ENCODE measurements around the gene ADGRL2. TPM values are rescaled to one million over a fixed set of nuclear protein-coding genes. Genes with fewer than 3 reads are reported as not detected.

The ADGRL2 gene
- total and polyA plus RNA-seq, 4 donors = 5.6 to 62.7 (median 37.0) TPM

DNA sequence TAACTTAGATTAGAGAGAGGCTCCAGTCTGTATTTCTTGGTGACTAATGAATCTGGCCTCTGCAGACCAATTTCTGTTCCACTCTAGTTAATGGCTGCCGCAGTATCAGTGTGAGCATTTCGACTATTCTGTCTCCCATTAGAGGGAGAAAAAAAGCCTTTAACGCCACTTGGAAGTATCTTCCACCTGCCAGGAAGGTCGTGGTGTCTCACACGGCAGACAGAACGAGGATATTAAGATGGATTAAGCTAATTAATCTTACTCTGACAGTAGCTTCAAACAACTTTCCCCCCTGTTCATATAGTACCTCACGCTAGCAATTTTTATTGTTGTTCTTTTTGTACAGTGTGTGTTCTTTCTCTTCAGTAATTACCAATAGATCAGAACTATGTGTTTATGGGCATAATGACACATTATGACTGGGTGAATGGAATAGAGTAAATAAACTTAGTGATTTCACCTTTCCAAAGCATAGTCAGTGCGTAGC lies 153.8 kb downstream of the ADGRL2 start:
- Histone ChIP-seq H3K36me3 (ENCODE audit: control insufficient read depth in 1 of 2, insufficient read depth in 2 of 2, low read length in 1 of 2) (peaks cover 0 to 2% of the 10 kb centered on the region in 2 donors), H3K4me1 (ENCODE audit: control insufficient read depth in 1 of 2, insufficient read depth in 2 of 2, low read length in 2 of 2) (peaks cover 0 to 4% of the 10 kb centered on the region in 2 donors), H3K4me3 (ENCODE audit: low read length in 2 of 2) (no peak overlapping the region), H3K27ac (ENCODE audit: low read depth in 1 of 2, low read length in 2 of 2) (no peak overlapping the region), H3K27me3 (ENCODE audit: control insufficient read depth in 1 of 2, insufficient read depth in 2 of 2, low read length in 1 of 2) (no peaks in the 10 kb centered on the region), H3K9me3 (ENCODE audit: control insufficient read depth, low read length) (no peaks in the 10 kb centered on the region)
- intact Hi-C loops (cut with DNase I) = no loop called here
- ATAC-seq (ENCODE audit: low FRiP score) = no peak
- DNase-seq = no peak
- 84 to 89% methylated on average over 8 of the region's 8 CpGs for WGBS, 2 donors

DNA sequence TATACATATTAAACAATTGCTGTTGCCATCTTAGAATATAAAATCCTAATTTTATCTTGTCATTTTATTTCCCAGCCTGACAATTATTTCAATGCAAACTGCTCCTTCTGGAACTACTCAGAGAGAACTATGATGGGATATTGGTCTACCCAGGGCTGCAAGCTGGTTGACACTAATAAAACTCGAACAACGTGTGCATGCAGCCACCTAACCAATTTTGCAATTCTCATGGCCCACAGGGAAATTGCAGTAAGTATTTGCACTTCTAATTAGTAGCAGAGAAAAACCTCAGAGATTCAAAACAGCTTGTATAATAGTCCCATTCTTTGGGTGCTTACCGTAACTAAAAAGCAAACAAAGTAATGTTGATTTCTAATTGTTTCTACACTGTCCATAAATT lies 167.2 kb downstream of the ADGRL2 start:
- WGBS, 2 donors = 89 to 90% methylated on average over 3 of the region's 3 CpGs
- Histone ChIP-seq H3K27me3 (ENCODE audit: control insufficient read depth in 1 of 2, insufficient read depth in 2 of 2, low read length in 1 of 2) (no peaks in the 10 kb centered on the region), H3K9me3 (ENCODE audit: control insufficient read depth, low read length) (no peaks in the 10 kb centered on the region), H3K4me3 (ENCODE audit: low read length in 2 of 2) (no peak overlapping the region), H3K36me3 (ENCODE audit: control insufficient read depth in 1 of 2, insufficient read depth in 2 of 2, low read length in 1 of 2) (no peaks in the 10 kb centered on the region), H3K4me1 (ENCODE audit: control insufficient read depth in 1 of 2, insufficient read depth in 2 of 2, low read length in 2 of 2) (no peaks in the 10 kb centered on the region), H3K27ac (ENCODE audit: low read depth in 1 of 2, low read length in 2 of 2) (no peak overlapping the region)
- intact Hi-C loops (cut with DNase I) = no loop called here
- ATAC-seq (ENCODE audit: low FRiP score) (no peak), DNase-seq (no peak)

GRCh38 chr1:81970416-81970815 lies 169.7 kb downstream of the ADGRL2 start:
- no peaks in the 10 kb centered on the region for H3K36me3 ChIP-seq (ENCODE audit: control insufficient read depth in 1 of 2, insufficient read depth in 2 of 2, low read length in 1 of 2)
- intact Hi-C loops (cut with DNase I) = loop anchor here in 1 of 2 donors (10.0 kb wide), 1 partner anchor 166 kb away; the partner anchor contains the start of gene ADGRL2

DNA sequence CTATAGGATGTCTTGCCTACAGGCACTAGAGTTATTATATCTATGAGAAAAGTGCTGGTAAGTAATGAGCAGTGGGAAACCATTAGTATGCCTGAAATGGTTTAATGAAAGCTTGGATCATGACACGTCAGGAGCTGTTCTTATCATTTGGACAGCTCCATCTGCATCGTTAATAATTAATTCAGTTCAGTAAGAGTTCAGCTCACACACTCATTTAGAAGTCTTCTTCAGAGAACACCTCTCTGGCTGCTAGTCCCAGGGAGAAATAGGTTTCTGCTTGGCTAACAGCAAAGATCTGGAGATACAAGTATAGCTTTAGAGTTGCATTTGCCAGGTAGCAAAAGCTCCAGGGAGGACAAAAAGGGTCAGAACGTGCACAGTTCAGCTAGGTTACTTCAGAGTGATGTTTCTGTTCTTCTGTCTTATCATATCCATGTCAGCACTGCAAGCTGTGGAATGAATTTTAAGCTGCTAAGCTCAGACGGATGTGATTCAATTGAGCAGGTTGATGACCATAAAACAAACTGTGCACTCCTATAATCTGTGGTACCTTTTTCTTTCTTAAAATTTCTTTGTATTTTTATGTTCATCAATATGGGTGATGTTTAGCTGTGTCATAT lies 173.6 kb downstream of the ADGRL2 start:
- Histone ChIP-seq H3K4me1 (ENCODE audit: control insufficient read depth in 1 of 2, insufficient read depth in 2 of 2, low read length in 2 of 2) (peaks cover 0 to 4% of the 10 kb centered on the region in 2 donors), H3K9me3 (ENCODE audit: control insufficient read depth, low read length) (no peaks in the 10 kb centered on the region), H3K36me3 (ENCODE audit: control insufficient read depth in 1 of 2, insufficient read depth in 2 of 2, low read length in 1 of 2) (no peaks in the 10 kb centered on the region), H3K4me3 (ENCODE audit: low read length in 2 of 2) (no peak overlapping the region), H3K27ac (ENCODE audit: low read depth in 1 of 2, low read length in 2 of 2) (no peak overlapping the region), H3K27me3 (ENCODE audit: control insufficient read depth in 1 of 2, insufficient read depth in 2 of 2, low read length in 1 of 2) (no peaks in the 10 kb centered on the region)
- intact Hi-C loops (cut with DNase I) = loop anchor here in 1 of 2 donors (10.0 kb wide), 1 partner anchor 170 kb away; the partner anchor contains the start of gene ADGRL2
- 68 to 78% methylated on average over 4 of the region's 4 CpGs for WGBS, 2 donors
- DNase-seq = no peak
- no peak for ATAC-seq (ENCODE audit: low FRiP score)

More at GRCh38 chr1:81970416-81970815, 169.7 kb downstream of the ADGRL2 start:
- ATAC-seq (ENCODE audit: low FRiP score) (no peak), DNase-seq (no peak)
- no peak overlapping the region for H3K4me3 ChIP-seq (ENCODE audit: low read length in 2 of 2)
- H3K27ac ChIP-seq (ENCODE audit: low read depth in 1 of 2, low read length in 2 of 2) = no peak overlapping the region
- 96 to 97% methylated on average over 3 of the region's 3 CpGs for WGBS, 2 donors
- peaks cover 0 to 3% of the 10 kb centered on the region in 2 donors for H3K4me1 ChIP-seq (ENCODE audit: control insufficient read depth in 1 of 2, insufficient read depth in 2 of 2, low read length in 2 of 2)
- H3K27me3 ChIP-seq (ENCODE audit: control insufficient read depth in 1 of 2, insufficient read depth in 2 of 2, low read length in 1 of 2) = no peaks in the 10 kb centered on the region
- H3K9me3 ChIP-seq (ENCODE audit: control insufficient read depth, low read length) = no peaks in the 10 kb centered on the region

- 90 to 93% methylated on average over 3 of the region's 3 CpGs for WGBS, 2 donors
- Histone ChIP-seq H3K4me3 (ENCODE audit: low read length in 2 of 2) (no peak overlapping the region), H3K4me1 (ENCODE audit: control insufficient read depth in 1 of 2, insufficient read depth in 2 of 2, low read length in 2 of 2) (peaks cover 0 to 4% of the 10 kb centered on the region in 2 donors), H3K27ac (ENCODE audit: low read depth in 1 of 2, low read length in 2 of 2) (no peak overlapping the region), H3K36me3 (ENCODE audit: control insufficient read depth in 1 of 2, insufficient read depth in 2 of 2, low read length in 1 of 2) (no peaks in the 10 kb centered on the region), H3K27me3 (ENCODE audit: control insufficient read depth in 1 of 2, insufficient read depth in 2 of 2, low read length in 1 of 2) (no peaks in the 10 kb centered on the region), H3K9me3 (ENCODE audit: control insufficient read depth, low read length) (no peaks in the 10 kb centered on the region)
- DNase-seq (no peak), ATAC-seq (ENCODE audit: low FRiP score) (no peak)
- intact Hi-C loops (cut with DNase I) = loop anchor here in 1 of 2 donors (10.0 kb wide), 1 partner anchor 170 kb away; the partner anchor contains the start of gene ADGRL2
Measured at GRCh38 chr1:81974883-81975555, 174.3 kb downstream of the ADGRL2 start.

- H3K27me3 ChIP-seq (ENCODE audit: control insufficient read depth in 1 of 2, insufficient read depth in 2 of 2, low read length in 1 of 2) = no peaks in the 10 kb centered on the region
- H3K4me1 ChIP-seq (ENCODE audit: control insufficient read depth in 1 of 2, insufficient read depth in 2 of 2, low read length in 2 of 2) = peaks cover 0 to 4% of the 10 kb centered on the region in 2 donors
- H3K27ac ChIP-seq (ENCODE audit: low read depth in 1 of 2, low read length in 2 of 2) = no peak overlapping the region
- DNase-seq (no peak), ATAC-seq (ENCODE audit: low FRiP score) (no peak)
- H3K9me3 ChIP-seq (ENCODE audit: control insufficient read depth, low read length) = no peaks in the 10 kb centered on the region
- no peaks in the 10 kb centered on the region for H3K36me3 ChIP-seq (ENCODE audit: control insufficient read depth in 1 of 2, insufficient read depth in 2 of 2, low read length in 1 of 2)
- intact Hi-C loops (cut with DNase I) = loop anchor here in 1 of 2 donors (10.0 kb wide), 1 partner anchor 172 kb away; the partner anchor contains the start of gene ADGRL2
- no peak overlapping the region for H3K4me3 ChIP-seq (ENCODE audit: low read length in 2 of 2)
- WGBS, 2 donors = 93 to 94% methylated on average over 2 of the region's 2 CpGs
Measured at GRCh38 chr1:81976539-81976938, 175.8 kb downstream of the ADGRL2 start.

DNA sequence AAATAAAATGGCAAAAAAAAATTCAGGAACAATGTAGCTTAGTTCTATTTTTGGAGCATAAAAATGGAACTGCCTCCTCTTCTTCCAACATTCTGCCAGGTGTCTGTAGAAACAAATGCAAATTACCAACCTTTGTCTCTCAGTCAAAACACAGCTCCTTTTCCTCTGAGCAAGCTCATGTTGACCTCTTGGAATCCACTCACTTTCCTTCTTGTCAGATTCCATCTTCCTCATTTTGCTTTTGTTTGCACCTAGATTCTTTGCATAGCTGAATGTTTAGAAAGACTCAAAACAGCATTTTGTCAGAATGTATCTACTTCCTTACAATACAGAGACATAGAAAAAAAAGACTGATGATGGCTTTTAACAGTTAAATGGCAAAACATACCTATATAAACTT lies 178.2 kb downstream of the ADGRL2 start:
- H3K36me3 ChIP-seq (ENCODE audit: control insufficient read depth in 1 of 2, insufficient read depth in 2 of 2, low read length in 1 of 2) = peaks cover 0 to 3% of the 10 kb centered on the region in 2 donors
- DNase-seq (no peak), ATAC-seq (ENCODE audit: low FRiP score) (no peak)
- H3K27ac ChIP-seq (ENCODE audit: low read depth in 1 of 2, low read length in 2 of 2) = no peak overlapping the region
- no peak overlapping the region for H3K4me3 ChIP-seq (ENCODE audit: low read length in 2 of 2)
- intact Hi-C loops (cut with DNase I) = loop anchor here in 1 of 2 donors (10.0 kb wide), 1 partner anchor 174 kb away; the partner anchor contains the start of gene ADGRL2
- H3K27me3 ChIP-seq (ENCODE audit: control insufficient read depth in 1 of 2, insufficient read depth in 2 of 2, low read length in 1 of 2) = no peaks in the 10 kb centered on the region
- no peaks in the 10 kb centered on the region for H3K9me3 ChIP-seq (ENCODE audit: control insufficient read depth, low read length)
- peaks cover 0 to 4% of the 10 kb centered on the region in 2 donors for H3K4me1 ChIP-seq (ENCODE audit: control insufficient read depth in 1 of 2, insufficient read depth in 2 of 2, low read length in 2 of 2)

- no peak for ATAC-seq (ENCODE audit: low FRiP score)
- DNase-seq = no peak
- Histone ChIP-seq H3K27ac (ENCODE audit: low read depth in 1 of 2, low read length in 2 of 2) (no peak overlapping the region), H3K4me3 (ENCODE audit: low read length in 2 of 2) (no peak overlapping the region), H3K4me1 (ENCODE audit: control insufficient read depth in 1 of 2, insufficient read depth in 2 of 2, low read length in 2 of 2) (peaks cover 0 to 1% of the 10 kb centered on the region in 2 donors), H3K36me3 (ENCODE audit: control insufficient read depth in 1 of 2, insufficient read depth in 2 of 2, low read length in 1 of 2) (peaks cover 0 to 3% of the 10 kb centered on the region in 2 donors), H3K27me3 (ENCODE audit: control insufficient read depth in 1 of 2, insufficient read depth in 2 of 2, low read length in 1 of 2) (no peaks in the 10 kb centered on the region), H3K9me3 (ENCODE audit: control insufficient read depth, low read length) (no peaks in the 10 kb centered on the region)
- intact Hi-C loops (cut with DNase I) = no loop called here
- 94 to 96% methylated on average over 2 of the region's 2 CpGs for WGBS, 2 donors
Measured at GRCh38 chr1:81982523-81982922, 181.8 kb downstream of the ADGRL2 start.
